Endothelial cell of umbilical vein (primary cell): ENCODE measurements around the gene DHX40. TPM values are rescaled to one million over a fixed set of nuclear protein-coding genes. Genes with fewer than 3 reads are reported as not detected.

ENCODE experiments used
- BruUV-seq: library from RNA; stranded (reverse); fragments of 400-500 nt; replicated peaks from 2 replicates; lab custom pipeline; 2021; lab: Mats Ljungman, UMichigan
- CTCF ChIA-PET: fragments of 300-600, 350-600 bp; sonication (Branson Sonifier 250); formaldehyde crosslinking; loops from one replicate; lab custom pipeline; 2021; ENCODE audit warnings: antibody characterized with exemption, inconsistent platforms; lab: Charles Lee
- POLR2A ChIA-PET: fragments of 300-600, 350-600 bp; sonication (Branson Sonifier 250); formaldehyde crosslinking; loops from one replicate; lab custom pipeline; 2021; ENCODE audit warnings: antibody characterized with exemption, inconsistent platforms; lab: Charles Lee
- DNase-seq: peaks from one replicate; pipeline ENCODE4 v3.0.0-alpha.2; 2011; ENCODE audit warnings: low read depth, low spot score
- FAIRE-seq: peaks from 2 replicates; lab custom pipeline; 2011; peaks lifted over from hg19 to GRCh38; lab: Jason Lieb, UNC
- H2AFZ ChIP-seq: 2 replicates; pipeline ENCODE4 v1.6.0; 2012; ENCODE audit warnings: low read depth, low read length, control low read depth, inconsistent platforms
- H3K27ac ChIP-seq: 2 replicates; pipeline ENCODE4 v1.5.1; 2011; ENCODE audit warnings: low read depth, mild to moderate bottlenecking, control low read depth, low read length, moderate library complexity; ENCODE audit not compliant: insufficient read depth
- H3K27me3 ChIP-seq, 2 experiments: 2 replicates each; pipeline versions ENCODE4 v1.6.0 to v1.6.1; 2011; ENCODE audit warnings: low read length in 2 of 2, mixed read lengths in 1 of 2; ENCODE audit not compliant: control insufficient read depth in 2 of 2, insufficient read depth in 2 of 2
- H3K36me3 ChIP-seq, 2 experiments: 2 replicates in 1 of 2; 3 replicates in 1 of 2; pipeline ENCODE4 v1.5.1; 2011; ENCODE audit warnings: low read length in 2 of 2, mild to moderate bottlenecking in 1 of 2, moderate library complexity in 1 of 2; ENCODE audit not compliant: control insufficient read depth in 2 of 2, insufficient read depth in 2 of 2; ENCODE audit errors: extremely low read depth in 1 of 2
- H3K4me1 ChIP-seq: 3 replicates; pipeline ENCODE4 v1.5.1; 2011; ENCODE audit warnings: mild to moderate bottlenecking, low read length; ENCODE audit not compliant: control insufficient read depth, insufficient read depth; ENCODE audit errors: extremely low read depth
- H3K4me2 ChIP-seq: 2 replicates; pipeline ENCODE4 v1.6.1; 2011; ENCODE audit warnings: low read length, control low read depth, mixed read lengths; ENCODE audit not compliant: insufficient read depth
- H3K4me3 ChIP-seq, 3 experiments: fragments of 200-600 bp in 1 of 3; sonication (generic), shearing (Covaris generic) in 1 of 3; replicated peaks in 1 of 3; 2 replicates each; pipeline ENCODE4 v1.5.1; 2011 to 2016; ENCODE audit warnings: control low read depth in 3 of 3, low read length in 3 of 3, mild to moderate bottlenecking in 2 of 3, inconsistent platforms in 1 of 3, low read depth in 1 of 3, moderate library complexity in 1 of 3; ENCODE audit not compliant: insufficient read depth in 1 of 3
- H3K79me2 ChIP-seq: 2 replicates; pipeline ENCODE4 v1.6.0; 2012; ENCODE audit warnings: low read length, inconsistent platforms; ENCODE audit not compliant: control insufficient read depth, insufficient read depth
- H3K9ac ChIP-seq: replicated peaks from 2 replicates; pipeline ENCODE3; 2011; ENCODE audit warnings: low read length, control low read depth; ENCODE audit not compliant: insufficient read depth; ENCODE audit errors: extremely low read depth
- H3K9me1 ChIP-seq: replicated peaks from 3 replicates; pipeline ENCODE4 v1.6.0; 2011; ENCODE audit warnings: mild to moderate bottlenecking, low read length; ENCODE audit not compliant: control insufficient read depth, insufficient read depth; ENCODE audit errors: extremely low read depth
- H3K9me3 ChIP-seq: replicated peaks from 2 replicates; pipeline ENCODE4 v1.5.1; 2012; ENCODE audit warnings: low read length, inconsistent platforms; ENCODE audit not compliant: control insufficient read depth, insufficient read depth
- H4K20me1 ChIP-seq: replicated peaks from 2 replicates; pipeline ENCODE3; 2011; ENCODE audit warnings: mild to moderate bottlenecking, low read length; ENCODE audit not compliant: control insufficient read depth, insufficient read depth; ENCODE audit errors: extremely low read depth
- CTCF ChIP-seq, 2 donors: IDR thresholded peaks; 1 replicate in 1 of 2; 2 replicates in 1 of 2; pipeline ENCODE4 v1.5.1; 2011; ENCODE audit warnings: low read length in 2 of 2, mild to moderate bottlenecking in 2 of 2, moderate library complexity in 2 of 2, control low read depth in 1 of 2, inconsistent platforms in 1 of 2, low read depth in 1 of 2; ENCODE audit not compliant: insufficient read depth in 1 of 2; ENCODE audit errors: extremely low read depth in 1 of 2
- EZH2 ChIP-seq: IDR thresholded peaks from 2 replicates; pipeline ENCODE4 v1.6.1; 2012; ENCODE audit warnings: borderline replicate concordance, low read depth, mild to moderate bottlenecking, moderate library complexity, low read length, inconsistent platforms; ENCODE audit not compliant: severe bottlenecking
- FOS ChIP-seq: IDR thresholded peaks from 2 replicates; pipeline ENCODE4 v1.6.1; 2011; ENCODE audit warnings: mild to moderate bottlenecking, low read length, moderate library complexity, borderline replicate concordance; ENCODE audit not compliant: insufficient read depth
- GATA2 ChIP-seq: IDR thresholded peaks from 2 replicates; pipeline ENCODE4 v1.7.0; 2011; ENCODE audit warnings: low read depth, mild to moderate bottlenecking, moderate library complexity, mixed read lengths, low read length; ENCODE audit not compliant: insufficient read length, insufficient read depth
- JUN ChIP-seq: IDR thresholded peaks from 2 replicates; pipeline ENCODE4 v1.6.1; 2011; ENCODE audit warnings: borderline replicate concordance, low read depth; ENCODE audit not compliant: insufficient read length, insufficient read depth
- MAX ChIP-seq: IDR thresholded peaks from 2 replicates; pipeline ENCODE4 v1.6.1; 2011; ENCODE audit not compliant: insufficient read depth, insufficient read length
- MYC ChIP-seq: IDR thresholded peaks from one replicate; pipeline ENCODE4 v1.6.1; 2011; ENCODE audit warnings: mild to moderate bottlenecking, low read depth, low read length
- POLR2A ChIP-seq: IDR thresholded peaks from 2 replicates; pipeline ENCODE4 v1.6.1; 2012; ENCODE audit warnings: low read depth, mild to moderate bottlenecking, control low read depth, low read length
- POLR2AphosphoS5 ChIP-seq: IDR thresholded peaks from 2 replicates; pipeline ENCODE4 v1.6.1; 2012; ENCODE audit warnings: low read depth, mild to moderate bottlenecking, control low read depth, low read length, moderate library complexity; ENCODE audit not compliant: insufficient read depth
- dilution Hi-C: fragments of 300-500 bp; cut with MboI; formaldehyde crosslinking; loops from one replicate; pipeline ENCODE4 v1.15.0; 2019; ENCODE audit warnings: low sequenced_read_pairs; ENCODE audit not compliant: extremely low pct_ligation_motif_present
- intact Hi-C: fragments of 100-400 bp; cut with micrococcal nuclease; formaldehyde crosslinking; loops from one replicate; pipeline ENCODE4 v1.10.0; 2022
- polyA plus RNA-seq, 4 experiments: library from polyadenylated mRNA; depleted of rRNA in 3 of 4; stranded (reverse) in 3 of 4; unstranded in 1 of 4; fragments of >200 nt; gene quantifications; 2 replicates each; pipeline versions ENCODE4 v1.2.1 to v1.2.3, GENCODE V29; 2011 to 2012; ENCODE audit warnings: missing spikeins in 1 of 4
- total RNA-seq: library from RNA; stranded (reverse); gene quantifications from 2 replicates; pipeline ENCODE4 v1.2.3, GENCODE V29; 2021

Gene DHX40
- total and polyA plus RNA-seq, 2 donors (not counting 3 experiments of a cell fraction or from before 2014, with no cell fraction given), result 14.0 to 29.7 TPM

GRCh38 chr17:59619035-59619297, 53.6 kb downstream of the DHX40 start:
- peaks cover 50% of the 10 kb centered on the region for H3K79me2 ChIP-seq
- peak overlapping the region; percentile 91 for H3K27ac ChIP-seq
- ChIA-PET CTCF (interaction anchor here (1.1 to 2.0 kb wide), 4 partner anchors 50 to 289 kb away, joined by 3 to 7 read pairs (median 3); no protein-coding TSS in a partner anchor), POLR2A (interaction anchor here (0.7 to 1.6 kb wide), 13 partner anchors 9 to 463 kb away, joined by 3 to 8 read pairs (median 4); partner anchors contain the start of genes PTRH2 and VMP1)
- intact Hi-C loops (loop anchor here (1.0 to 10.0 kb wide), 6 partner anchors 50 to 464 kb away; partner anchors contain the start of genes PRR11, PTRH2, SKA2 and VMP1), dilution Hi-C loops (no loop called here)
- peak overlapping the region; percentile 14 to 93 (median 81) for H3K4me3 ChIP-seq
- H3K4me1 ChIP-seq, result peaks cover 42% of the 10 kb centered on the region
- BruUV-seq, result no TSS peak
- DNase-seq (no peak), FAIRE-seq (no peak)
- H3K4me2 ChIP-seq, result peak overlapping the region; percentile 76
- H3K9me1 ChIP-seq, result no peaks in the 10 kb centered on the region
- peaks cover 0 to 2% of the 10 kb centered on the region in 2 experiments for H3K36me3 ChIP-seq
- peaks cover 14% of the 10 kb centered on the region for H4K20me1 ChIP-seq
- H3K9me3 ChIP-seq, result no peaks in the 10 kb centered on the region
- TF ChIP-seq POLR2A, result no peak
- no peak for TF ChIP-seq POLR2AphosphoS5
- no peak for TF ChIP-seq GATA2
- no peak for TF ChIP-seq MAX
- no peak for TF ChIP-seq EZH2
- no peak for TF ChIP-seq FOS
- no peak for TF ChIP-seq MYC
- no peak for TF ChIP-seq JUN
- no peak for TF ChIP-seq CTCF (IDR thresholded peaks at IDR 0.05; ENCODE audit: extremely low read depth in 1 of 2, insufficient read depth in 1 of 2, low read depth in 1 of 2, low read length in 2 of 2)
- no peaks in the 10 kb centered on the region for H3K27me3 ChIP-seq
- H3K9ac ChIP-seq, result peak overlapping the region; percentile 98
- H2AFZ ChIP-seq, result no peak overlapping the region
